Osteocyte (in vitro differentiated cells): ENCODE results near the gene FANCC. TPM values are rescaled to one million over a fixed set of nuclear protein-coding genes. Genes with fewer than 3 reads are reported as not detected.

Experiments used
- DNase-seq: peaks from one replicate; pipeline ENCODE4 v3.0.0; 2021; ENCODE audit warnings: mixed read lengths; ENCODE audit not compliant: unreplicated experiment; ENCODE audit errors: extremely low spot score
- H3K27ac Mint-ChIP-seq: one replicate; pipeline ENCODE4 v1.8.0; 2021; ENCODE audit warnings: mild to moderate bottlenecking, mixed read lengths; ENCODE audit not compliant: unreplicated experiment
- H3K27me3 Mint-ChIP-seq: one replicate; pipeline ENCODE4 v1.8.0; 2021; ENCODE audit warnings: mixed read lengths; ENCODE audit not compliant: unreplicated experiment
- H3K36me3 Mint-ChIP-seq: one replicate; pipeline ENCODE4 v1.8.0; 2021; ENCODE audit warnings: mixed read lengths; ENCODE audit not compliant: unreplicated experiment
- H3K4me1 Mint-ChIP-seq: one replicate; pipeline ENCODE4 v1.8.0; 2021; ENCODE audit warnings: mixed read lengths; ENCODE audit not compliant: unreplicated experiment
- H3K4me3 Mint-ChIP-seq: one replicate; pipeline ENCODE4 v1.8.0; 2021; ENCODE audit warnings: mild to moderate bottlenecking, moderate library complexity, mixed read lengths; ENCODE audit not compliant: unreplicated experiment
- H3K9me3 Mint-ChIP-seq: one replicate; pipeline ENCODE4 v1.8.0; 2021; ENCODE audit warnings: mixed read lengths; ENCODE audit not compliant: unreplicated experiment
- total RNA-seq: library from RNA; stranded (reverse); gene quantifications from 2 replicates; pipeline ENCODE4 v1.2.1, GENCODE V29; 2021
- TF ChIP-seq, protein P1 (sequence below): fragments of 200-600 bp; sonication (generic); IDR thresholded peaks from 2 replicates; pipeline ENCODE4 v1.5.0; 2021; ENCODE audit warnings: antibody characterized with exemption, mild to moderate bottlenecking, moderate library complexity

Gene FANCC
- total RNA-seq, 1 donor from 2014 or later: 12.3 TPM

DNA sequence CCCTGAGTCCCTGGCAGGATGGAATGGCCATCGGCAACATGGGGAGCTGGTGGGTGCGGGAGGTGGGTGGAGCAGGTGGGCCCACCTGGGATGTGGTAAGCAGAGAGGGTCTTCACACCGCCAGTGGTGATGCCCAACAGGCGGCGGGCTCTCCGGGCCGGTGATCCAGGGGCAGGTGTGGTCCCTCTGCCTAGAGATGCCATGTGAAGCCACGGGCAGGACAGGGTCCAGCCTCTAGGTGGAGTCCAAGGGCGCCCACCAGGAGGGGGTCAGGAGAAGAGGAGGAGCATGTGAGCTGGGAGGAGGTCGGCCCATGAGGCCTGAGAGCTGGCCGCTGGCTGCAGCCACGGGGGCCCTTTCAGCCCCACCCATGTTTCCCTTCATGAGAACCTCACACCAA, 221.1 kb downstream of the FANCC start:
- Mint-ChIP-seq H3K27me3 (no peaks in the 10 kb centered on the region), H3K4me3 (no peak overlapping the region), H3K4me1 (peaks cover 68% of the 10 kb centered on the region), H3K36me3 (peaks cover 32% of the 10 kb centered on the region), H3K27ac (no peak overlapping the region), H3K9me3 (no peaks in the 10 kb centered on the region)
- TF ChIP-seq, protein P1, sequence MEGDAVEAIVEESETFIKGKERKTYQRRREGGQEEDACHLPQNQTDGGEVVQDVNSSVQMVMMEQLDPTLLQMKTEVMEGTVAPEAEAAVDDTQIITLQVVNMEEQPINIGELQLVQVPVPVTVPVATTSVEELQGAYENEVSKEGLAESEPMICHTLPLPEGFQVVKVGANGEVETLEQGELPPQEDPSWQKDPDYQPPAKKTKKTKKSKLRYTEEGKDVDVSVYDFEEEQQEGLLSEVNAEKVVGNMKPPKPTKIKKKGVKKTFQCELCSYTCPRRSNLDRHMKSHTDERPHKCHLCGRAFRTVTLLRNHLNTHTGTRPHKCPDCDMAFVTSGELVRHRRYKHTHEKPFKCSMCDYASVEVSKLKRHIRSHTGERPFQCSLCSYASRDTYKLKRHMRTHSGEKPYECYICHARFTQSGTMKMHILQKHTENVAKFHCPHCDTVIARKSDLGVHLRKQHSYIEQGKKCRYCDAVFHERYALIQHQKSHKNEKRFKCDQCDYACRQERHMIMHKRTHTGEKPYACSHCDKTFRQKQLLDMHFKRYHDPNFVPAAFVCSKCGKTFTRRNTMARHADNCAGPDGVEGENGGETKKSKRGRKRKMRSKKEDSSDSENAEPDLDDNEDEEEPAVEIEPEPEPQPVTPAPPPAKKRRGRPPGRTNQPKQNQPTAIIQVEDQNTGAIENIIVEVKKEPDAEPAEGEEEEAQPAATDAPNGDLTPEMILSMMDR: no peak
- DNase-seq: no peak

DNA sequence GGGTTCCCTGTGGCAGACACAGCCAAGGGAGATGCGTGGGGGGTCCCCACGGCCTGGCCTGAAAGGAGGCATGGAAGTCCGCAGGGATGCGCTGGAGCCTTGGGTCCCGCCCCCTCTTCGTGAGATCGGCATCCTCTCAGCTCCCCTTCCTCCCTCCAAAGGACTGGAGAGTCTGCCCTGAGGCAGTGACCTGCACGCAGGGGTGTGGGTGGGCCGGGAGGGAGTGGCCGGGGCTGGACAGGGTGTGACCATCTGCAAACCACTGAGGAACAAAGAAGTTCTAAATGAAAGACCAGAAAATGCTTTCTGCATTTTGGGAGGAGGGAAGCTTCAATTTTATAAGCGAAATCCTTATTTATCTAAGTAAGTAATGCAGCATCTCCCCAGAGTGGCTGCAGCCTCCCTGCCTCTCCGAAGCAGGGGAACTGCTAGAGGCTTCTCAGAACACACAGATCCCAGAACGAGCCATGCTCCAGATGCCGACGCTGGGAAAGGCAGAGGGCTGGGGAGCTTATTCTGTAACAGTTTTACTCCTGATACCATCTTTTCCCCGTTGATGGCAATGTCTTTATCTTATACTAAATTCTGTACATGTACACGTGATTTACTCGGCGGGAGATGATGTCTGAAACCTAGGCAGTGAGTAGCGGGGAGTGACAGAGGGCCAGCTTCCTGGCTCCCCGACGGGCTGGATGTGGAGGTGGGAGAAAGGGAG, 221.7 kb downstream of the FANCC start:
- H3K27me3 Mint-ChIP-seq: no peaks in the 10 kb centered on the region
- H3K4me1 Mint-ChIP-seq: peaks cover 73% of the 10 kb centered on the region
- no peak overlapping the region for H3K4me3 Mint-ChIP-seq
- H3K36me3 Mint-ChIP-seq: peaks cover 29% of the 10 kb centered on the region
- TF ChIP-seq, protein P1: no peak
- no peaks in the 10 kb centered on the region for H3K9me3 Mint-ChIP-seq
- DNase-seq: no peak
- peak overlapping the region; percentile 11 for H3K27ac Mint-ChIP-seq

DNA sequence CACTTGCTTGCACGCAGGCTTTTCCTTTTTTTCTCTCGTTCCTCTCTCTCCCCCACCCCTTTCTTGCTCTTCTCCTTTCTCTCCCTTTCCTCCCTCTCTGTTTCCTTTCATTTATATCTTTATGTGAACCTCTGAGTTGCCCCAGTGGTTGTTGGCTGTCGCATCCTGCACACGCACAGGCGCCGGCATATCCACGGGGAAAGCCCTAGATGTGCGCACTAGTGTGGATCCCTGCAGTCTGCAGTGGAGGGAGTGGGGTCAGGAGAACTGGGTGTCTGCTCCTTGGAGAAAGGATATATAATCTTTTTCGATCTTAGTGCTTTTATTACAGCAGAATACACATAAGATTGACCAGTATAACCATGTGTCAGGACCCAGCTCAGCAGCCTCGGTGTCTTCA, 223.5 kb downstream of the FANCC start:
- H3K4me3 Mint-ChIP-seq: no peak overlapping the region
- peaks cover 26% of the 10 kb centered on the region for H3K36me3 Mint-ChIP-seq
- TF ChIP-seq, protein P1: no peak
- no peaks in the 10 kb centered on the region for H3K9me3 Mint-ChIP-seq
- peaks cover 90% of the 10 kb centered on the region for H3K4me1 Mint-ChIP-seq
- peak overlapping the region; percentile 97 for H3K27ac Mint-ChIP-seq
- H3K27me3 Mint-ChIP-seq: no peaks in the 10 kb centered on the region
- no peak for DNase-seq

DNA sequence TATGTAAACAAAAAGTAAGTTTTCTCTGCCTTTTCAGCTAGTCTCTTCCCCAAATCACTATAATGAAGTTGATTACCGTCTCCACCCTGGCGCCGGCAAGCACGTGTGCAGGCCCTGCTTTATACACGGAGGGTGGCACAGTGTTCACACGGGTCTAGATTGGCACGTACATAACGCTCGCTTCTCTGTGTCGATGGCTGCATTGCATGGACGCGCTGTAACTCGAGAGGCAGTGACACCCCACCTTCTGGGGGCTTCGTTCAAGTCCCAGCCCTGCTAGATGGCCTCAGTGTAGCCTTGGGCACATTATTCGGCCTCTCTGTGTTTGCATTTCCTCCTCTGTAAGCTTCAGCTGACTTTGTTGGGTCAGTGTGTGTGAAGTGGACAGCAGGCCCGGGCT, 223.9 kb downstream of the FANCC start:
- Mint-ChIP-seq H3K27me3 (no peaks in the 10 kb centered on the region), H3K36me3 (peaks cover 27% of the 10 kb centered on the region), H3K27ac (peak overlapping the region; percentile 97), H3K9me3 (no peaks in the 10 kb centered on the region), H3K4me1 (peaks cover 90% of the 10 kb centered on the region), H3K4me3 (no peak overlapping the region)
- TF ChIP-seq, protein P1: no peak
- no peak for DNase-seq

DNA sequence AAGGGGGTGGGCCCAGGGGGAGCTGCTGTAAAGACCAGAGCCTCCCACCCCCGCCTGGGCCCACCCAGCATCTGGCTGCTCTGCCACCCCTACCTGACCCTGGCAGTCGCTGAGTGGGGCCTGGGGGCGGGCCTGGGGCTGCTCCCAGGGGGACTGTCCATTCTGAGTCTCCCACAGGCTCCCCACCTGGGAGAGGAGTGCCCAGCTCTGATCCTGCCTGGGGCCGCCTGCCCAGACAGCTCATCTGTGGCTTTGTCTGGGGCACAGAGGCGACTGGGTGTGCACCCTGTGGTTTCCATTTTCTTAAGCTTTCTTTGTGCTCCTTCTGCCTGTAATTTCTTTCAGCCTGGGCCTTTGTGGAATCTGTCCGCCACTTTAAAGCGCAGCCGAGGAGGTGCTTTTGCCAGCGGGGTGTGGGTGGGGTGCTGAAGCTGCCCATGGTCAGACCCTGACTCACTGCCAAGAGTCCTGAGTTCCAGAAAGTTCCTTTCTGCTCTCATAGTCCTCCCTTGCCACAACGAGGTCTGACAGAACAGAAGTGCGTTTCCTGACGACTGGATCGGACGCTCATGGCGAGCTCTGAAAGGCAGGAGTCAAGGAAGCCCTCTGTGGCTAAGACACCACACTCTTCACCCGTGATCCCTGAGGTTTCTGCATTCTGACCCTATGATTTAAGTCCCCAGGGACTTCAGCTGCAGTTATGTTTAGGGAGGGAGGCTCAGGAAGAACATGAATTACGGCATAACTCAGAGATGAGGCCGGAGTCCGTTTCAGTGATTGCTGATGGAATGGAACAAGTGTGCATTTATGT, 225.0 kb downstream of the FANCC start:
- peak overlapping the region; percentile 97 for H3K27ac Mint-ChIP-seq
- peak; percentile 91 for DNase-seq
- peaks cover 89% of the 10 kb centered on the region for H3K4me1 Mint-ChIP-seq
- TF ChIP-seq, protein P1: no peak
- no peaks in the 10 kb centered on the region for H3K27me3 Mint-ChIP-seq
- peaks cover 31% of the 10 kb centered on the region for H3K36me3 Mint-ChIP-seq
- peak overlapping the region; percentile 15 for H3K4me3 Mint-ChIP-seq
- H3K9me3 Mint-ChIP-seq: no peaks in the 10 kb centered on the region
